Kidney (tissue), 14 donors: ENCODE results near the gene TXNRD1. TPM values are rescaled to one million over a fixed set of nuclear protein-coding genes. Genes with fewer than 3 reads are reported as not detected.

ENCODE experiments used
- DNase-seq, 5 donors: peaks; one replicate each; pipeline ENCODE4 v3.0.0-alpha.2; 2013 to 2020
- FAIRE-seq: peaks from 2 replicates; lab custom pipeline; 2012; peaks lifted over from hg19 to GRCh38; lab: Jason Lieb, UNC
- H3K27ac ChIP-seq, 2 donors: one replicate each; pipeline ENCODE4 v1.7.0; 2013; ENCODE audit warnings: low read depth in 2 of 2, low read length in 2 of 2, inconsistent platforms in 1 of 2
- H3K27me3 ChIP-seq: one replicate; pipeline ENCODE4 v1.7.1; 2013; ENCODE audit warnings: low read length, inconsistent platforms; ENCODE audit not compliant: control insufficient read depth, insufficient read depth
- H3K36me3 ChIP-seq, 3 donors: one replicate each; pipeline versions ENCODE4 v1.7.0 to v1.7.1; 2013; ENCODE audit warnings: low read length in 3 of 3, control low read depth in 1 of 3, inconsistent platforms in 1 of 3; ENCODE audit not compliant: insufficient read depth in 3 of 3, control insufficient read depth in 2 of 3
- H3K4me1 ChIP-seq, 3 donors: one replicate each; pipeline versions ENCODE4 v1.7.0 to v1.7.1; 2013; ENCODE audit warnings: low read length in 3 of 3, inconsistent platforms in 1 of 3, low read depth in 1 of 3; ENCODE audit not compliant: control insufficient read depth in 2 of 3, insufficient read depth in 2 of 3
- H3K4me3 ChIP-seq, 3 donors: one replicate each; pipeline versions ENCODE4 v1.7.0 to v1.8.1; 2013; ENCODE audit warnings: low read length in 3 of 3, control low read depth in 1 of 3, inconsistent platforms in 1 of 3
- H3K9ac ChIP-seq, 3 donors: one replicate each; pipeline versions ENCODE4 v1.7.0 to v1.7.1; 2013; ENCODE audit warnings: low read length in 3 of 3, control low read depth in 1 of 3, inconsistent platforms in 1 of 3
- H3K9me3 ChIP-seq, 3 donors: one replicate each; pipeline versions ENCODE4 v1.7.0 to v1.7.1; 2013; ENCODE audit warnings: low read length in 3 of 3, control low read depth in 1 of 3, inconsistent platforms in 1 of 3; ENCODE audit not compliant: control insufficient read depth in 2 of 3, insufficient read depth in 1 of 3
- intact Hi-C: fragments of 100-400 bp; cut with DNase I; formaldehyde crosslinking; loops from one replicate; pipeline ENCODE4 v1.11.1; 2022
- polyA plus RNA-seq: library from polyadenylated mRNA; stranded (reverse); fragments of 350-450 nt; fragmentation: Illumina TruSeq; extraction: RNeasy Lipid Tissue Mini Kit (QIAGEN cat#74804); gene quantifications from one replicate; pipeline ENCODE4 v1.2.3, GENCODE V29; 2014; ENCODE audit warnings: low read depth, low replicate concordance; ENCODE audit not compliant: insufficient read depth
- total RNA-seq: library from RNA; stranded (reverse); fragmentation: NEBNext Ultra II Directional; extraction: Animal tissue kit (Norgen Biotek cat#: 25700); gene quantifications from one replicate; pipeline ENCODE4 v1.2.1, GENCODE V29; 2021
- TF ChIP-seq, protein P1 (sequence below): IDR thresholded peaks from 3 replicates; pipeline ENCODE4 v1.5.1; 2012; ENCODE audit warnings: mild to moderate bottlenecking, moderate library complexity, borderline replicate concordance; ENCODE audit not compliant: insufficient read depth; ENCODE audit errors: extremely low read depth
- donor health status: control.
- donor health status: control.
- donor health status: control.
- donor health status: control.
- donor health status: control.
- donor health status: DM: yes; HTN: yes; CAD: no.
- donor health status: Normal renal cell carcinoma (clear cell type).

TXNRD1 gene
- total and polyA plus RNA-seq, 2 donors from 2014 or later = 45.0 to 73.2 TPM

DNA sequence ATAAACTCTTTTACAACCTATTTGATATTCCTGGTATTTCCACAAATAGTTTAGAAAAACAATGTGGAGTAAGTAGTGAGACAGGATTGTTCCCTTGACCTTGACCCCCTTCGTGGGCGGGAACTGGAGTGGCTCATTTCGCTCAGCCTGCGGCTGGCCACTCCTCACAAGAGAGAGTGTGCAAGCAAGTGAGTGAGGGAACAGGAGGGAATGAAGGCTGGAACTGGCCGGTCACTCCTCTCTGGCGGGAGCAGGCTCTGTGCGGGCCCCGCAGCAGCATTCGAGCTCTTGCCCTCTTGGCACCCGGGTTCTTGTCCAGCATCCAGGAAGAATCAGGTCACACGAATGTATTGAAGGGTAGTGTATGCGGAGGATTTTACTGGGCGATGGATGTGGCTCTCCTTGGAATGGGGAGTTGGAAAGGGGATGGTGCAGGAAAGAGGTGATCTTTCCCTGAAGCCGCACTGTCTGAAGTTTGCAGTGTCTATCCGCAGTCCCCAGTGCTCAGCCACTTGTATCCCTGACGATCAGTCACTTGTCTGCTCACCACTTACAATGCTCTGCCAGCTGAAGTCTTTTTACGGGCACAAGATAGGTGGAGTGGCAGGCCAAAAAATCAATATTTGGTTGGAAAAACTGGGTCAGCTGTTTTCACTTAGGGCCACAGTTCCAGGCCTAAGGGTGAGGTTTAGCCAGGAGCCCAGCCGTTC lies 28.0 kb upstream of the TXNRD1 start:
- no peak for DNase-seq
- Histone ChIP-seq H3K27me3 (no peaks in the 10 kb centered on the region), H3K27ac (no peak overlapping the region), H3K9me3 (peaks cover 0 to 9% (median 0%) of the 10 kb centered on the region in 3 donors), H3K4me3 (no peak overlapping the region), H3K9ac (no peak overlapping the region), H3K4me1 (no peaks in the 10 kb centered on the region), H3K36me3 (no peaks in the 10 kb centered on the region)
- TF ChIP-seq, protein P1, sequence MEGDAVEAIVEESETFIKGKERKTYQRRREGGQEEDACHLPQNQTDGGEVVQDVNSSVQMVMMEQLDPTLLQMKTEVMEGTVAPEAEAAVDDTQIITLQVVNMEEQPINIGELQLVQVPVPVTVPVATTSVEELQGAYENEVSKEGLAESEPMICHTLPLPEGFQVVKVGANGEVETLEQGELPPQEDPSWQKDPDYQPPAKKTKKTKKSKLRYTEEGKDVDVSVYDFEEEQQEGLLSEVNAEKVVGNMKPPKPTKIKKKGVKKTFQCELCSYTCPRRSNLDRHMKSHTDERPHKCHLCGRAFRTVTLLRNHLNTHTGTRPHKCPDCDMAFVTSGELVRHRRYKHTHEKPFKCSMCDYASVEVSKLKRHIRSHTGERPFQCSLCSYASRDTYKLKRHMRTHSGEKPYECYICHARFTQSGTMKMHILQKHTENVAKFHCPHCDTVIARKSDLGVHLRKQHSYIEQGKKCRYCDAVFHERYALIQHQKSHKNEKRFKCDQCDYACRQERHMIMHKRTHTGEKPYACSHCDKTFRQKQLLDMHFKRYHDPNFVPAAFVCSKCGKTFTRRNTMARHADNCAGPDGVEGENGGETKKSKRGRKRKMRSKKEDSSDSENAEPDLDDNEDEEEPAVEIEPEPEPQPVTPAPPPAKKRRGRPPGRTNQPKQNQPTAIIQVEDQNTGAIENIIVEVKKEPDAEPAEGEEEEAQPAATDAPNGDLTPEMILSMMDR = no peak
- intact Hi-C loops = no loop called here
- no peak for FAIRE-seq

DNA sequence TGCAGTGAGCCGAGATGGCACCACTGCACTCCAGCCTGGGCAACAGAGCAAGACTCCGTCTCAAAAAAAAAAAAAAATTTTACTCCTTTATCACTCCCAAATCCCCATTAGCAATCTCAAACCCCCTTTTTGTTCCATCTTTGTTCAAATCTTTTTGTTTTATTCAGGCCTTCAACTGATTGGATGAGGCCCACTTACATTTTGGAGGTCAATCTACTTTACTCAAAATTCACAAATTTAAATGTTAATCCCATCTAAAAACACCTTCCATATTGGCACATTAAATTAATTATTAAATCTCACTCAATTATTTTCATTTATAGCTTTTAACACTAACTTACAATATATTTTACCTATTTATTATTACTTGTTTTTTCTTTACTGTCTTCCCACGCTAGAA lies 27.0 kb upstream of the TXNRD1 start:
- TF ChIP-seq, protein P1 = no peak
- no peaks in the 10 kb centered on the region for H3K4me1 ChIP-seq
- H3K27ac ChIP-seq = no peak overlapping the region
- H3K9ac ChIP-seq = no peak overlapping the region
- FAIRE-seq = no peak
- H3K36me3 ChIP-seq = no peaks in the 10 kb centered on the region
- no peak overlapping the region for H3K4me3 ChIP-seq
- intact Hi-C loops = no loop called here
- no peak for DNase-seq
- peaks cover 0 to 7% (median 0%) of the 10 kb centered on the region in 3 donors for H3K9me3 ChIP-seq
- no peaks in the 10 kb centered on the region for H3K27me3 ChIP-seq

DNA sequence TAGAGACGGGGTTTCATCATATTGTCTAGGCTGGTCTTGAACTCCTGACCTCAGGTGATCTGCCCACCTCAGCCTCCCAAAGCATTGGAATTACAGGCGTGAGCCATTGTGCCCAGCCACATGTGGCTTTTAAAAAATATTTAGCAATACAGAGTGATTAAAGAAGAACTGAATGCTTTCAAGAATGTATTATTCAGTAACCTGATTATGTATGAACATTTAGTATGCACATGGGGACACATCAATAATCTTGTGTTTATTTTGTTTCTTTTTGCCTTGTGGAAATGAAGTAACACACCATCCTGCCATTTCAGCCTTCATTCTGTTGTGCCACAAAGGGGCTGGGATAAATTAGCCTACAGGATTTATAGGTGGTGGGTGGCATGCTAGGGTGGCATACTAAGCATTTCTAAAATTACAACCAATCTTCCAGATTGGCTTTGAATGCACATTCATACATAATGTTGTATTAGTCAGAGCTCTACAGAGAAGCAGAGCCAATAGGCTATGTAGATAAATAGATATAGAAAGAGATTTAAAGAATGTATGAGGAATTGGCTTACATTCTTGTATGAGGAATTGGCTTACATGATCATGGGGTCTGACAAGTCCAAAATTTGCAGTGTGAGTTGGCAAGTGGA lies 25.5 kb upstream of the TXNRD1 start:
- no peak overlapping the region for H3K9ac ChIP-seq
- H3K9me3 ChIP-seq = no peaks in the 10 kb centered on the region
- no peaks in the 10 kb centered on the region for H3K4me1 ChIP-seq
- FAIRE-seq (no peak), DNase-seq (no peak)
- TF ChIP-seq, protein P1 = no peak
- H3K4me3 ChIP-seq = no peak overlapping the region
- no peak overlapping the region for H3K27ac ChIP-seq
- H3K27me3 ChIP-seq = no peaks in the 10 kb centered on the region
- no peaks in the 10 kb centered on the region for H3K36me3 ChIP-seq
- intact Hi-C loops = no loop called here
